ENCODE measurements around the gene OR1F1. TPM values are rescaled to one million over a fixed set of nuclear protein-coding genes. Genes with fewer than 3 reads are reported as not detected.

OR1F1 gene
- total RNA-seq, 4 donors from 2014 or later = not detected

- no peak for ATAC-seq
- H3K36me3 ChIP-seq = peaks cover 0 to 23% of the 10 kb centered on the region in 2 donors
- no peak overlapping the region for H3K4me3 ChIP-seq
- no peaks in the 10 kb centered on the region for H3K9me3 ChIP-seq
- DNase-seq = no peak
- H3K27ac ChIP-seq = peak overlapping the region; percentile 92 to 98 (median 94)
- intact Hi-C loops (cut with DNase I; ENCODE audit: low total_unique reads) = loop anchor here (5.0 to 10.0 kb wide), 2 partner anchors 256 to 1529 kb away; partner anchors contain the start of genes CRAMP1, FLYWCH2 and IFT140
- no peak for TF ChIP-seq POLR2A (IDR thresholded peaks at IDR 0.05)
- no peak for TF ChIP-seq CTCF (IDR thresholded peaks at IDR 0.05 in 4 of 5, conservative IDR thresholded peaks at IDR 0.05 in 1 of 5)
- in situ Hi-C loops (cut with MboI; ENCODE audit: low sequenced_read_pairs in 4 of 4) = no loop called here
- H3K4me1 ChIP-seq = peaks cover 38 to 80% of the 10 kb centered on the region in 2 donors
- H3K27me3 ChIP-seq = no peaks in the 10 kb centered on the region
Observed at GRCh38 chr16:3140603-3141427, 47.2 kb upstream of the OR1F1 start.

DNA sequence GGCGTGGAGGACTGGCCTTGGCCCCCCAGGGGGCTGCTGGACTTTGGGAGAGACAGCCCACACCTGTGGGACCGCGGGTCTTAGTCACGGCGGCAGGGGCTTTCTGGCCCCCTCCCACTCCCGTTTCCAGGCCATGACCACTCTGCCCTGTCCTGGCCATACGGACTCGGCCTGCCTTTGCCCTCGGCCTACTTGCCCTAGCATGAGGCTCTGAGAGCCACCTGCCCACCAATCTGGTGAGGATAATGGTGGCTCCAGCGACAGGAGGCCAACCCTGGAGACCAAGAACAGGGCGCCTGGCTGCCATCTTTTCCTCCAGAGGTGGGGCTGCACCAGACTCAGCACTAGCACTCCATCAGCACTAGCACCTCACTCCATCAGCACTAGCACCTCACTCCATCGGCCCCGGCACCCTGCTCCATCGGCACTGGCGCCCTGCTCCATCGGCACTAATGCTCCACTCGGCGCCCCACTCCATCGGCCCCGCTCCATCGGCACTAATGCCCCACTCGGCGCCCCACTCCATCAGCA lies 46.2 kb upstream of the OR1F1 start:
- in situ Hi-C loops (cut with MboI; ENCODE audit: low sequenced_read_pairs in 4 of 4) (no loop called here), intact Hi-C loops (cut with DNase I; ENCODE audit: low total_unique reads) (loop anchor here (5.0 to 10.0 kb wide), 2 partner anchors 257 to 1530 kb away; partner anchors contain the start of genes CRAMP1, FLYWCH2 and IFT140)
- Histone ChIP-seq H3K4me1 (peaks cover 30 to 72% of the 10 kb centered on the region in 2 donors), H3K36me3 (peaks cover 0 to 23% of the 10 kb centered on the region in 2 donors), H3K27me3 (no peaks in the 10 kb centered on the region), H3K27ac (peak overlapping the region; percentile 92 to 98 (median 94)), H3K9me3 (no peaks in the 10 kb centered on the region), H3K4me3 (peak overlapping the region; percentile 24 to 46 (median 40))
- no peak for DNase-seq
- TF ChIP-seq CTCF (IDR thresholded peaks at IDR 0.05 in 4 of 5, conservative IDR thresholded peaks at IDR 0.05 in 1 of 5) = no peak
- TF ChIP-seq POLR2A (IDR thresholded peaks at IDR 0.05) = no peak
- no peak for ATAC-seq

GRCh38 chr16:3142327-3142726 lies 45.7 kb upstream of the OR1F1 start:
- TF ChIP-seq POLR2A (IDR thresholded peaks at IDR 0.05) (no peak), CTCF (IDR thresholded peaks at IDR 0.05 in 4 of 5, conservative IDR thresholded peaks at IDR 0.05 in 1 of 5) (no peak)
- in situ Hi-C loops (cut with MboI; ENCODE audit: low sequenced_read_pairs in 4 of 4) = no loop called here
- no peaks in the 10 kb centered on the region for H3K9me3 ChIP-seq
- intact Hi-C loops (cut with DNase I; ENCODE audit: low total_unique reads) = loop anchor here (5.0 to 10.0 kb wide), 2 partner anchors 258 to 1530 kb away; partner anchors contain the start of genes CRAMP1, FLYWCH2 and IFT140
- peaks cover 0 to 23% of the 10 kb centered on the region in 2 donors for H3K36me3 ChIP-seq
- H3K27me3 ChIP-seq = no peaks in the 10 kb centered on the region
- peak overlapping the region; percentile 24 to 46 (median 40) for H3K4me3 ChIP-seq
- ATAC-seq (no peak), DNase-seq (no peak)
- H3K4me1 ChIP-seq = peaks cover 30 to 67% of the 10 kb centered on the region in 2 donors
- H3K27ac ChIP-seq = peak overlapping the region; percentile 92 to 98 (median 94)

DNA sequence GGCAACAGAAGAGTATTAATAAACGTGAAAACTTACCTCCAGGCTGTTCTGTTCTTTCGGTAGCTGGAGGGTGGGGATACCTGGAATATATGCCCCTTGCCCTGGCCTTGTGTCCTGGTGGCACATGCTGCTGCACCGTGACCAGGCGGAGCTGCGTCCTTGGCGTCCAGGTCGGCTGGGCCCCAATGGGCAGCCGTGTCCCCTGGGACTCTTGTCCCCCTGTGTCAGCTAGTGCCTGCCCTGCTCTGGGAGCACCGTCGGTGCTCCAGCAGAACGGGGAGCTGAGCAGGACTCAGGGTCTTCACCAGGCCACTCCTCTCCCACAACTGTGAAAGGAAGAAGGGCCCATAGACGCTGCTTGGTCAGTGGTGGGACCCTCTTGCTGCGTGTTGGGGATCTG lies 45.2 kb upstream of the OR1F1 start:
- DNase-seq (no peak), ATAC-seq (peak; percentile 5 to 15)
- H3K4me1 ChIP-seq = peaks cover 30 to 62% of the 10 kb centered on the region in 2 donors
- peak overlapping the region; percentile 92 to 98 (median 94) for H3K27ac ChIP-seq
- TF ChIP-seq CTCF (IDR thresholded peaks at IDR 0.05 in 4 of 5, conservative IDR thresholded peaks at IDR 0.05 in 1 of 5) (no peak), POLR2A (IDR thresholded peaks at IDR 0.05) (no peak)
- in situ Hi-C loops (cut with MboI; ENCODE audit: low sequenced_read_pairs in 4 of 4) (no loop called here), intact Hi-C loops (cut with DNase I; ENCODE audit: low total_unique reads) (loop anchor here (5.0 to 10.0 kb wide), 2 partner anchors 258 to 1530 kb away; partner anchors contain the start of genes CRAMP1, FLYWCH2 and IFT140)
- H3K36me3 ChIP-seq = peaks cover 0 to 20% of the 10 kb centered on the region in 2 donors
- H3K27me3 ChIP-seq = no peaks in the 10 kb centered on the region
- peak overlapping the region; percentile 24 to 46 (median 40) for H3K4me3 ChIP-seq
- no peaks in the 10 kb centered on the region for H3K9me3 ChIP-seq
